ENCODE measurements around the gene DENND2C.

DENND2C gene

DNA sequence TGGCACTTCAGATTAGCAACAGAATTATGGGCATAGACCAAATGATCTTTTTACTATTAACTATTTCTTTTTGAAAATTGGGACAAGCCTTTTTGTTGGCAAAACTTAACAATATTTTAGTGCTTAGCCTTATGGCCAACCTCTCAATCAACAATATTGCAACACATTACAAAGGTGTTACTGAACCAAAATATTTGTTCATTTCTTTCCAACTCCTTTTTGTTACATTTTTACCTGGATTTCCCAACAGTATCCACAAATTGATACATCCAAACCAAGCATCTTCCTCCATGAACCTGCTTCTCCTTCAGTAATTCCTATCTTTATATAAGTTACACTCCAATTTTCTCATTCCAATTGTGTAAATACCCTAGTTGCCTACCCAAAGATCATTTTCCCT, 27.0 kb upstream of the DENND2C start:
- TF ChIP-seq, protein P1, sequence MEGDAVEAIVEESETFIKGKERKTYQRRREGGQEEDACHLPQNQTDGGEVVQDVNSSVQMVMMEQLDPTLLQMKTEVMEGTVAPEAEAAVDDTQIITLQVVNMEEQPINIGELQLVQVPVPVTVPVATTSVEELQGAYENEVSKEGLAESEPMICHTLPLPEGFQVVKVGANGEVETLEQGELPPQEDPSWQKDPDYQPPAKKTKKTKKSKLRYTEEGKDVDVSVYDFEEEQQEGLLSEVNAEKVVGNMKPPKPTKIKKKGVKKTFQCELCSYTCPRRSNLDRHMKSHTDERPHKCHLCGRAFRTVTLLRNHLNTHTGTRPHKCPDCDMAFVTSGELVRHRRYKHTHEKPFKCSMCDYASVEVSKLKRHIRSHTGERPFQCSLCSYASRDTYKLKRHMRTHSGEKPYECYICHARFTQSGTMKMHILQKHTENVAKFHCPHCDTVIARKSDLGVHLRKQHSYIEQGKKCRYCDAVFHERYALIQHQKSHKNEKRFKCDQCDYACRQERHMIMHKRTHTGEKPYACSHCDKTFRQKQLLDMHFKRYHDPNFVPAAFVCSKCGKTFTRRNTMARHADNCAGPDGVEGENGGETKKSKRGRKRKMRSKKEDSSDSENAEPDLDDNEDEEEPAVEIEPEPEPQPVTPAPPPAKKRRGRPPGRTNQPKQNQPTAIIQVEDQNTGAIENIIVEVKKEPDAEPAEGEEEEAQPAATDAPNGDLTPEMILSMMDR (IDR thresholded peaks at IDR 0.05; ENCODE audit: borderline replicate concordance, insufficient read depth, low read depth, low read length), result no peak
- H3K4me3 ChIP-seq (ENCODE audit: low read depth, low read length), result no peak overlapping the region

DNA sequence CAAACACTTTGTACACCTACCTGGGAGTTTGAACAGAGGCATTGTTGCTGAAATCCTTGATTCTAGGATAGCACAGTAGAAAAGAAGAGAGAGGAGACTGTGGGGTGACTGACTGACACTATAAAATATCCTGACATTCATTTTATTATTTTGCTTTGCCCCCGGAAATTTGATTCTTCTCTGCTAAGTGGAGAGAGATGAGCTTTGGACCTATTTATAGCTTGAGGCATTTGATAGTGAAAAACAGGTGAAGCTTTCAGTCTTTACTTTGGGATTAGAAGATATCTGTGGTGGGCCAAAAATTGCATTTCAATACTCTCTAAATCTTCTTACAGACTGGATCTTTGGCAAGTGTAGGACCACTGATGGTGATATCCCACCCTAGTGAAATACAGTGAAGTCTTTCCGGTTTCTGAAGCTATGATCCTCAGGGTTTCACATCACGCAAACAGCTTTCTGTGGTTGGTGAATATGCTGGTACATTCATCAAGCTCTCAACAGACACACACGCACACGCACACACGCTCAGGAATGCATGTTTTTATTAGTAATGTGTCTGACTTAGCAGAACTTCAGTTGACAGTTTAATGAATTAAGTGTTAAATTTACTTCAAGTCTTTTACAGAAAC, 25.7 kb upstream of the DENND2C start, which contains the start of gene AMPD1:
Gene AMPD1, minus strand, starts transcription at position 117 of the 629 bp plus-strand sequence. Its CDS starts 75 bp downstream, at position 42.
- TF ChIP-seq, protein P1 (IDR thresholded peaks at IDR 0.05; ENCODE audit: borderline replicate concordance, insufficient read depth, low read depth, low read length), result no peak
- H3K4me3 ChIP-seq (ENCODE audit: low read depth, low read length), result no peak within 1 kb of the TSS

DNA sequence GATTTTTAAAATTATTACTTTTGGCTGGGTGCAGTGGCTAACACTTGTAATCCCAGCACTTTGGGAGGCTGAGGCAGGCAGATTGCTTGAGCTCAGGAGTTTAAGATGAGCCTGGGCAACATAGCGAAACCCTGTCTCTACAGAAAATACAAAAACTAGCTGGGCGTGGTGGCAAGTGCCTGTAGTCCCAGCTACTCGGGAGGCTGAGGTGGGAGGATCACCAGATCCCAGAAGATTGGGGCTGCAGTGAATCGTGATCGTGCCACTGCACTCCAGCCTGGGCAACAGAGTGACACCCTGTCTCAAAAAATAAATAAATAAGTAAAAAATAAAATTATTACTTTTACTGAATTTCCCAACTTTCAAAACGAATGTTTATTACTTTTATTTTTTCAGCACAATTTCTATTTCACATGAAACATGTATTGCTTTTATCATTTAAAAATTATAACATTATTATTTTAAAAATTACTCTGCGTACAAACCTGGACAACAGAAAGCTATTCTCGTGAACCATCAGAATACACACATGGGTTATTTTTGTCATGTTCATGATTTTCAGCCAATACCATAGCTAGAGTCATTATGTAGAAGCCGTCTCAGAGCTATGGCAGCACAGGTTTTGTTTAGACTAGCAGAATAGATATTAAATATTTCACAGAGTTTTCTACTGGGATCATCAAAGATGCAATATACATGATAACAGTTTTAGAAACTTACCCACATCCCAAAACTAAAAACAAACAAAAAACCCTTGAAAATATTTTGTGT, 24.9 kb upstream of the DENND2C start:
- TF ChIP-seq, protein P1 (IDR thresholded peaks at IDR 0.05; ENCODE audit: borderline replicate concordance, insufficient read depth, low read depth, low read length), result no peak
- H3K4me3 ChIP-seq (ENCODE audit: low read depth, low read length), result no peak overlapping the region

DNA sequence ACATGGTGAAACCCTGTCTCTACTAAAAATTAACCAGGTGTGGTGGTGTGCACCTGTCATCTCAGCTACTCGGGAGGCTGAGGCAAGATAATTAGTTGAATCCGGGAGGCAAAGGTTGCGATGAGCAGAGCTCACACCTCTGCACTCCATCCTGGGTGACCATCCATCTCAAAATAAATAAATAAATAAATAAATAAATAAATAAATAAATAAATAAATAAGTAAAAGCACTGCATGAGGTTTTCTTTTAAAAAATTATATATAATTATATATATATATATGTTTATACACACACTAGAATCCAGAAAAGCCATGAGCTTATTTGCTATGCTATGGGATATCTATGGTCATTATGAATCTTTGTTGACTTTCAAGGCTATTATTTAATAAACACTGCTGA, 23.1 kb upstream of the DENND2C start:
- H3K4me3 ChIP-seq (ENCODE audit: low read depth, low read length), result no peak overlapping the region
- TF ChIP-seq, protein P1 (IDR thresholded peaks at IDR 0.05; ENCODE audit: borderline replicate concordance, insufficient read depth, low read depth, low read length), result no peak

DNA sequence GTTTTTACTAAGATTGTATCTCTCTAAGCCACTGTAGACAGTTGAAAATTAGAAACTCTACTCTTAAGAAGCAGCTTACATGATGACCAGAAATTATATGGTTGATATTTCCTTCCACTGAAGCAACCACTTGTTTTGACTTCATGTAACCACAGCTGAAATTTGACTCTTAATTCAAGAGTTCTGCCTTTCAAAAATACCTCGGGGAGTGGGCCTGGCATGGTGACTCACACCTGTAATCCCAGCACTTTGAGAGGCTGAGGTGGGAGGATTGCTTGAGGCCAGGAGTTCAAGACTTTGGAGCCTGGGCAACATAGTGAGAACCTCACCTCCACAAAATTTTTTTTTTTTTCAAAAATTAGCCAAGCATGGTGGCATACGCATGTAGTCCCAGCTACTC, 21.2 kb upstream of the DENND2C start:
- H3K4me3 ChIP-seq (ENCODE audit: low read depth, low read length), result no peak overlapping the region
- TF ChIP-seq, protein P1 (IDR thresholded peaks at IDR 0.05; ENCODE audit: borderline replicate concordance, insufficient read depth, low read depth, low read length), result no peak

DNA sequence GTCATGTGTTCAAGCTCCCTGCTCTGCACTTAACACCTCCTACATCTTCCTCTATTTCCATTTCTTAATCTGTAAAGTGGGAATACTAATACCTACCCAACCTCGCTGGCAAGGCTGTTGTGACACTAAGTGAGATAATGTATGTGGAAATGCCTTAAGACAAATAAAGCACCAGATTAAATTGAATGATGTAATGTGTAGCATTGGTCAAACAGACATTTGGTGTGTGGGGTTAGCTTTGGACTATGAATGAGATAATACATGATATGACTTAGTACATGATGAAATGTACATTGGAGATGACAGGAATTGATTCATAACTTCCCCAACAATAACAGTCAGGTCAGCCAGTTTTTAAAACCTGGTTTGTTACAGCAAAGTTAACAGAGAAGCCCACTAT, 20.3 kb upstream of the DENND2C start:
- TF ChIP-seq, protein P1 (IDR thresholded peaks at IDR 0.05; ENCODE audit: borderline replicate concordance, insufficient read depth, low read depth, low read length), result no peak
- H3K4me3 ChIP-seq (ENCODE audit: low read depth, low read length), result no peak overlapping the region

DNA sequence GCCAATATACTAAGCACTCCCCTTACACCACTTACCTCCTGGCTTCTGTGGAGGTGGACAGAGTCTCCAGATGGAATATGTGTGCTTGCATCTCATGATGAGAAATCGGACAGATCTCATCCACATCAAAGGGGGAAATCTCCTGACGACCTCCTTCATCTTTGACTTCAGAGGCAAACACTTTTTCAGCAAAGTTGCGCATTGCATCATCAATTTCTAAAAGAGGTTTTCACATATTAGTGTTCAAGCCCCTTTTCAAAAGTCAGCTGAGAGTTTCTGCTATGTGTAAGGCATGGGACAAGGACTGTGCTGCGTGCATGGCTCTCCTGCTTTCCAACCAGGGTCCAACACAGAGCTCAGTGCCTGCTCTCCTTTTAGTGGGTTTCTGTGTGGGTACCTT, 18.7 kb upstream of the DENND2C start:
- TF ChIP-seq, protein P1 (IDR thresholded peaks at IDR 0.05; ENCODE audit: borderline replicate concordance, insufficient read depth, low read depth, low read length), result no peak
- H3K4me3 ChIP-seq (ENCODE audit: low read depth, low read length), result no peak overlapping the region

Data from GM12875 (cell line).